SK-N-SH treated with all-trans-retinoic acid at 6 μM for 48 hours (cell line): ENCODE measurements around the gene BRPF3.

Experiments
- ATAC-seq: fragments of 200-7000 bp; cut with Tn5 transposase; 3 replicates; pipeline ENCODE4 v1.9.1; 2020; ENCODE audit warnings: mild to moderate bottlenecking, moderate library complexity
- ARNTL ChIP-seq: fragments of 450-650 bp; formaldehyde crosslinking; IDR thresholded peaks from 2 replicates; pipeline ENCODE4 v1.5.0; 2020; ENCODE audit warnings: low read depth, mild to moderate bottlenecking, moderate library complexity, borderline replicate concordance
- BACH2 ChIP-seq: fragments of 250-450 bp; sonication (Bioruptor Pico); IDR thresholded peaks from 2 replicates; pipeline ENCODE4 v1.9.0; 2021; ENCODE audit warnings: mild to moderate bottlenecking, borderline replicate concordance
- CSDC2 ChIP-seq: fragments of 250-450 bp; sonication (Bioruptor Pico); IDR thresholded peaks from 2 replicates; pipeline ENCODE4 v1.5.0; 2020; ENCODE audit warnings: mild to moderate bottlenecking, moderate library complexity
- ESRRG ChIP-seq: fragments of 250-450 bp; sonication (Bioruptor Pico); IDR thresholded peaks from 2 replicates; pipeline ENCODE4 v1.6.1; 2021; ENCODE audit warnings: mild to moderate bottlenecking
- GLIS3 ChIP-seq: fragments of 250-450 bp; sonication (Bioruptor Pico); IDR thresholded peaks from 2 replicates; pipeline ENCODE4 v1.5.0; 2020; ENCODE audit warnings: mild to moderate bottlenecking, moderate library complexity
- ISL1 ChIP-seq: fragments of 250-450 bp; sonication (Bioruptor Pico); IDR thresholded peaks from 2 replicates; pipeline ENCODE4 v2.1.2; 2022; ENCODE audit warnings: mild to moderate bottlenecking, moderate library complexity
- OSR1 ChIP-seq: fragments of 250-450 bp; sonication (Bioruptor Pico); IDR thresholded peaks from 2 replicates; pipeline ENCODE4 v1.8.0; 2022; ENCODE audit warnings: moderate library complexity, mild to moderate bottlenecking, inconsistent platforms
- PPARA ChIP-seq: fragments of 250-450 bp; sonication (Bioruptor Pico); IDR thresholded peaks from 2 replicates; pipeline ENCODE4 v1.5.0; 2020; ENCODE audit warnings: mild to moderate bottlenecking, borderline replicate concordance
- RARB ChIP-seq: fragments of 250-450 bp; sonication (Bioruptor Pico); IDR thresholded peaks from 2 replicates; pipeline ENCODE4 v1.8.0; 2021; ENCODE audit warnings: mild to moderate bottlenecking, moderate library complexity
- SNAI2 ChIP-seq: fragments of 250-450 bp; sonication (Bioruptor Pico); IDR thresholded peaks from 2 replicates; pipeline ENCODE4 v1.5.0; 2020; ENCODE audit warnings: mild to moderate bottlenecking, moderate library complexity
- TOX ChIP-seq: fragments of 250-450 bp; sonication (Bioruptor Pico); IDR thresholded peaks from 2 replicates; pipeline ENCODE4 v1.8.0; 2021; ENCODE audit warnings: mild to moderate bottlenecking, moderate library complexity, borderline replicate concordance
- ZC3H10 ChIP-seq: fragments of 250-450 bp; sonication (Bioruptor Pico); IDR thresholded peaks from 2 replicates; pipeline ENCODE4 v1.5.1; 2021; ENCODE audit warnings: mild to moderate bottlenecking, moderate library complexity
- ZFP30 ChIP-seq: fragments of 450-650 bp; formaldehyde crosslinking; IDR thresholded peaks from 2 replicates; pipeline ENCODE4 v1.5.0; 2022; ENCODE audit warnings: mild to moderate bottlenecking, moderate library complexity
- ZNF565 ChIP-seq: fragments of 450-650 bp; formaldehyde crosslinking; conservative IDR thresholded peaks from 2 replicates; pipeline ENCODE4 v1.5.0; 2020; ENCODE audit warnings: low read depth, mild to moderate bottlenecking, moderate library complexity
- ZNF70 ChIP-seq: fragments of 450-650 bp; formaldehyde crosslinking; IDR thresholded peaks from 2 replicates; pipeline ENCODE4 v1.5.0; 2020; ENCODE audit warnings: mild to moderate bottlenecking, moderate library complexity
- ZNF8 ChIP-seq: fragments of 450-650 bp; formaldehyde crosslinking; IDR thresholded peaks from 2 replicates; pipeline ENCODE4 v1.5.0; 2020; ENCODE audit warnings: mild to moderate bottlenecking, moderate library complexity
- TF ChIP-seq, protein P1 (sequence below): fragments of 250-450 bp; sonication (Bioruptor Pico); IDR thresholded peaks from 2 replicates; pipeline ENCODE4 v1.5.0; 2020; ENCODE audit warnings: mild to moderate bottlenecking, moderate library complexity
- TF ChIP-seq, protein P2 (sequence below): fragments of 250-450 bp; sonication (Bioruptor Pico); IDR thresholded peaks from 2 replicates; pipeline ENCODE4 v1.8.0; 2020; ENCODE audit warnings: mild to moderate bottlenecking, moderate library complexity, borderline replicate concordance
- TF ChIP-seq, protein P3 (sequence below): fragments of 250-450 bp; sonication (Bioruptor Pico); IDR thresholded peaks from 2 replicates; pipeline ENCODE4 v1.5.1; 2020; ENCODE audit warnings: low read depth, mild to moderate bottlenecking, moderate library complexity
- TF ChIP-seq, protein P4 (sequence below): fragments of 250-450 bp; sonication (Bioruptor Pico); IDR thresholded peaks from 2 replicates; pipeline ENCODE4 v1.5.1; 2021; ENCODE audit warnings: mild to moderate bottlenecking, moderate library complexity

Gene BRPF3

DNA sequence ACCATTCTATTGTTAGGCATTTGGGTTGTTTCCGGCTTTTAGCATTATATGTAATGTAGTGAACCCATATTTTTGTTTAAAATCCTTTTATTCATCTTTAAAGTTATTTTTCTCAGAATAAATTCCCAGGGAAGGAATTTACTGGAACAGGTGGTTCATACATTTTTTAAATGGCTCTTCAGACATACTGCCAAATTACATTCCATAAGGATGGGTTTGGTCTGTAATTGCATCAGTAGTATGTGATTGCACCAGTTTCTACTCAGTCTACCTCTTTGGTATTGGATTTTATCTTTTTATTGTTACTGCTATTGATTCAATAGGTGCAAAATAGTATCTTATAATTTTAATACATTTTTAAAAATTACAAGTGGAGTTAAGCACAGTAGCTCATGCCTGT is 27.2 kb downstream of the BRPF3 start:
- TF ChIP-seq, protein P1, sequence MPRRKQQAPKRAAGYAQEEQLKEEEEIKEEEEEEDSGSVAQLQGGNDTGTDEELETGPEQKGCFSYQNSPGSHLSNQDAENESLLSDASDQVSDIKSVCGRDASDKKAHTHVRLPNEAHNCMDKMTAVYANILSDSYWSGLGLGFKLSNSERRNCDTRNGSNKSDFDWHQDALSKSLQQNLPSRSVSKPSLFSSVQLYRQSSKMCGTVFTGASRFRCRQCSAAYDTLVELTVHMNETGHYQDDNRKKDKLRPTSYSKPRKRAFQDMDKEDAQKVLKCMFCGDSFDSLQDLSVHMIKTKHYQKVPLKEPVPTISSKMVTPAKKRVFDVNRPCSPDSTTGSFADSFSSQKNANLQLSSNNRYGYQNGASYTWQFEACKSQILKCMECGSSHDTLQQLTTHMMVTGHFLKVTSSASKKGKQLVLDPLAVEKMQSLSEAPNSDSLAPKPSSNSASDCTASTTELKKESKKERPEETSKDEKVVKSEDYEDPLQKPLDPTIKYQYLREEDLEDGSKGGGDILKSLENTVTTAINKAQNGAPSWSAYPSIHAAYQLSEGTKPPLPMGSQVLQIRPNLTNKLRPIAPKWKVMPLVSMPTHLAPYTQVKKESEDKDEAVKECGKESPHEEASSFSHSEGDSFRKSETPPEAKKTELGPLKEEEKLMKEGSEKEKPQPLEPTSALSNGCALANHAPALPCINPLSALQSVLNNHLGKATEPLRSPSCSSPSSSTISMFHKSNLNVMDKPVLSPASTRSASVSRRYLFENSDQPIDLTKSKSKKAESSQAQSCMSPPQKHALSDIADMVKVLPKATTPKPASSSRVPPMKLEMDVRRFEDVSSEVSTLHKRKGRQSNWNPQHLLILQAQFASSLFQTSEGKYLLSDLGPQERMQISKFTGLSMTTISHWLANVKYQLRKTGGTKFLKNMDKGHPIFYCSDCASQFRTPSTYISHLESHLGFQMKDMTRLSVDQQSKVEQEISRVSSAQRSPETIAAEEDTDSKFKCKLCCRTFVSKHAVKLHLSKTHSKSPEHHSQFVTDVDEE = no peak
- TF ChIP-seq TOX (CRISPR knock-in tag) = no peak
- TF ChIP-seq PPARA (CRISPR knock-in tag) = no peak
- TF ChIP-seq SNAI2 (CRISPR knock-in tag) = no peak
- TF ChIP-seq, protein P2, sequence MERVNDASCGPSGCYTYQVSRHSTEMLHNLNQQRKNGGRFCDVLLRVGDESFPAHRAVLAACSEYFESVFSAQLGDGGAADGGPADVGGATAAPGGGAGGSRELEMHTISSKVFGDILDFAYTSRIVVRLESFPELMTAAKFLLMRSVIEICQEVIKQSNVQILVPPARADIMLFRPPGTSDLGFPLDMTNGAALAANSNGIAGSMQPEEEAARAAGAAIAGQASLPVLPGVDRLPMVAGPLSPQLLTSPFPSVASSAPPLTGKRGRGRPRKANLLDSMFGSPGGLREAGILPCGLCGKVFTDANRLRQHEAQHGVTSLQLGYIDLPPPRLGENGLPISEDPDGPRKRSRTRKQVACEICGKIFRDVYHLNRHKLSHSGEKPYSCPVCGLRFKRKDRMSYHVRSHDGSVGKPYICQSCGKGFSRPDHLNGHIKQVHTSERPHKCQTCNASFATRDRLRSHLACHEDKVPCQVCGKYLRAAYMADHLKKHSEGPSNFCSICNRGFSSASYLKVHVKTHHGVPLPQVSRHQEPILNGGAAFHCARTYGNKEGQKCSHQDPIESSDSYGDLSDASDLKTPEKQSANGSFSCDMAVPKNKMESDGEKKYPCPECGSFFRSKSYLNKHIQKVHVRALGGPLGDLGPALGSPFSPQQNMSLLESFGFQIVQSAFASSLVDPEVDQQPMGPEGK (CRISPR knock-in tag) = no peak
- no peak for TF ChIP-seq RARB
- no peak for TF ChIP-seq GLIS3 (CRISPR knock-in tag)
- TF ChIP-seq ZFP30 (CRISPR knock-in tag) = no peak
- no peak for TF ChIP-seq BACH2
- TF ChIP-seq, protein P3, sequence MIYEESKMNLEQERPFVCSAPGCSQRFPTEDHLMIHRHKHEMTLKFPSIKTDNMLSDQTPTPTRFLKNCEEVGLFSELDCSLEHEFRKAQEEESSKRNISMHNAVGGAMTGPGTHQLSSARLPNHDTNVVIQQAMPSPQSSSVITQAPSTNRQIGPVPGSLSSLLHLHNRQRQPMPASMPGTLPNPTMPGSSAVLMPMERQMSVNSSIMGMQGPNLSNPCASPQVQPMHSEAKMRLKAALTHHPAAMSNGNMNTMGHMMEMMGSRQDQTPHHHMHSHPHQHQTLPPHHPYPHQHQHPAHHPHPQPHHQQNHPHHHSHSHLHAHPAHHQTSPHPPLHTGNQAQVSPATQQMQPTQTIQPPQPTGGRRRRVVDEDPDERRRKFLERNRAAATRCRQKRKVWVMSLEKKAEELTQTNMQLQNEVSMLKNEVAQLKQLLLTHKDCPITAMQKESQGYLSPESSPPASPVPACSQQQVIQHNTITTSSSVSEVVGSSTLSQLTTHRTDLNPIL = no peak
- no peak for TF ChIP-seq CSDC2
- no peak; the same call in 1 of the 2 replicates for TF ChIP-seq ISL1 (CRISPR knock-in tag)
- TF ChIP-seq ZC3H10 (CRISPR knock-in tag) = no peak
- TF ChIP-seq ZNF565 = no peak
- no peak for TF ChIP-seq OSR1 (CRISPR knock-in tag)
- no peak for TF ChIP-seq ARNTL (CRISPR knock-in tag)
- no peak for TF ChIP-seq ZNF8 (CRISPR knock-in tag)
- TF ChIP-seq ESRRG (CRISPR knock-in tag) = no peak
- ATAC-seq = no peak

DNA sequence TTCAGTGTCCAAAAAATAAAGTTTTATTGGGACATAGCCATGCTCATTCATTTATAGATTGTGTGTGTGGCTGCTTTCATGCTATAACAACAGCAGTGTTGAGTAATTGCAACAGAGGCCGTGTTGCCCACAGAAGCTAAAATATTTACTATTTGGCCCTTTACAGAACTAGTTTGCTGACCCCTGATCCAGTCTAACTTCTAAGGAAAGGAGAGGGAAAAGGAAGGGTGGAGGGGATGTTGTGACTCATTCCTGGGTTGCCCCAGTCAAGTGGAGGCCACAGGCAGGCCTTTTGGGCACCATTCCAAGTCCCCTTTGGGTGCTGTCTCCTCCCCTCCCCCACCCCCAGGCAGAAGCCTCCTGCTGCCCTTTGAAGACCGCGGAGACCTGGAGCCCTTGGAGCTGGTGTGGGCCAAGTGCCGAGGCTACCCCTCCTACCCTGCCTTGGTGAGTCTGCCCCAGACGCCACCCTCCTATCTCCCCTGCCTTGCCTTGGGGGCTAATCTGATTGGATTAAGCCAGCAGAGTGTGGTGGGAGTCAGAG is 28.4 kb downstream of the BRPF3 start:
- TF ChIP-seq ESRRG (CRISPR knock-in tag) = no peak
- TF ChIP-seq, protein P1 = no peak
- ATAC-seq = no peak

DNA sequence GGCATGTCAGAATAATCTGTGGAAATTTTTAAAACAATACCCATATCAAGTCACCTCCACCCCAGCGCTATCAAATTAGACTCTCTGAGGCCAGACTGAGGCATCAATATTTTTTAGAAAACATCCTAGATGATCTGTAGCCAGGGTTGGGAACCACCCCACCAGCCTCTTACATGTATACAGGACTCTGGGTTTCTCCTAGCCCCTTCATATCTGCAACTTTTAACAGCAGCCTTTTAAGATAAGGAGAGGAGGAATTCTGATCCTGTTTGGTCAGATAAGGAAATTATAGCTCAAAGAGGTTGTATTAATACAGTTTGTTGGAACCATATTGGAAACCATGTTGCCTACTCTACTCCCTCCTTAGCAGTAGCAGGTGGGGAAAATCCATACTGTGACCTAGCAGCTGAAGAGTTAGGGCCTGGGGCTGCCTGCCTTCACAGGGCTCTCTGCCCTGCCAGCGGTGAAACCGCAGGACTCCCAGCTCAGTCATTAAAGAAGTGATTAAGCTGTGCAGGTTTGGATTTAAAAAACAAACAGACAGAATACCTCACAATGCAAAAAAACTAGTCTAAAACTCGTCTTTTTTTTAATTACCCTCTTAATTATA is 30.0 kb downstream of the BRPF3 start:
- ATAC-seq = no peak
- no peak for TF ChIP-seq RARB
- TF ChIP-seq, protein P3 = no peak
- no peak for TF ChIP-seq ZNF565
- TF ChIP-seq ZNF8 (CRISPR knock-in tag) = no peak
- TF ChIP-seq ARNTL (CRISPR knock-in tag) = no peak
- no peak for TF ChIP-seq OSR1 (CRISPR knock-in tag)
- TF ChIP-seq ZNF70 = no peak
- no peak for TF ChIP-seq GLIS3 (CRISPR knock-in tag)
- TF ChIP-seq, protein P4, sequence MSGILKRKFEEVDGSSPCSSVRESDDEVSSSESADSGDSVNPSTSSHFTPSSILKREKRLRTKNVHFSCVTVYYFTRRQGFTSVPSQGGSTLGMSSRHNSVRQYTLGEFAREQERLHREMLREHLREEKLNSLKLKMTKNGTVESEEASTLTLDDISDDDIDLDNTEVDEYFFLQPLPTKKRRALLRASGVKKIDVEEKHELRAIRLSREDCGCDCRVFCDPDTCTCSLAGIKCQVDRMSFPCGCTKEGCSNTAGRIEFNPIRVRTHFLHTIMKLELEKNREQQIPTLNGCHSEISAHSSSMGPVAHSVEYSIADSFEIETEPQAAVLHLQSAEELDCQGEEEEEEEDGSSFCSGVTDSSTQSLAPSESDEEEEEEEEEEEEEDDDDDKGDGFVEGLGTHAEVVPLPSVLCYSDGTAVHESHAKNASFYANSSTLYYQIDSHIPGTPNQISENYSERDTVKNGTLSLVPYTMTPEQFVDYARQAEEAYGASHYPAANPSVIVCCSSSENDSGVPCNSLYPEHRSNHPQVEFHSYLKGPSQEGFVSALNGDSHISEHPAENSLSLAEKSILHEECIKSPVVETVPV (CRISPR knock-in tag) = no peak
- no peak for TF ChIP-seq CSDC2
- no peak for TF ChIP-seq TOX (CRISPR knock-in tag)
